HEK293 (cell line): ENCODE results near the gene TYROBP.

Experiments used
- GLI4 ChIP-seq: fragments of 450-650 bp; formaldehyde crosslinking; IDR thresholded peaks from 2 replicates; pipeline ENCODE4 v1.5.1; 2016; ENCODE audit warnings: missing biosample characterization, missing genetic modification characterization
- GLIS2 ChIP-seq: fragments of 450-650 bp; formaldehyde crosslinking; IDR thresholded peaks from 2 replicates; pipeline ENCODE4 v1.5.1; 2016; ENCODE audit warnings: missing biosample characterization, missing genetic modification characterization
- HOXC10 ChIP-seq: sonication (generic); formaldehyde crosslinking; IDR thresholded peaks from 2 replicates; pipeline ENCODE4 v1.8.1; 2023; ENCODE audit warnings: mild to moderate bottlenecking, missing genetic modification reagents
- MYNN ChIP-seq: fragments of 450-650 bp; formaldehyde crosslinking; IDR thresholded peaks from 2 replicates; pipeline ENCODE4 v1.5.1; 2016; ENCODE audit warnings: missing biosample characterization, missing genetic modification characterization, borderline replicate concordance
- OVOL3 ChIP-seq: fragments of 450-650 bp; formaldehyde crosslinking; IDR thresholded peaks from 2 replicates; pipeline ENCODE4 v1.5.1; 2016; ENCODE audit warnings: missing biosample characterization, missing genetic modification characterization
- RBAK ChIP-seq: fragments of 450-650 bp; formaldehyde crosslinking; IDR thresholded peaks from 2 replicates; pipeline ENCODE4 v1.5.1; 2016; ENCODE audit warnings: missing biosample characterization, missing genetic modification characterization
- REPIN1 ChIP-seq: fragments of 450-650 bp; formaldehyde crosslinking; IDR thresholded peaks from 2 replicates; pipeline ENCODE4 v1.5.1; 2017; ENCODE audit warnings: missing biosample characterization, missing genetic modification characterization, low read depth
- SETDB1 ChIP-seq: IDR thresholded peaks from one replicate; pipeline ENCODE4 v1.6.1; 2017; ENCODE audit warnings: mild to moderate bottlenecking, low read length, moderate library complexity, mixed read lengths; ENCODE audit not compliant: insufficient read length
- ZBTB17 ChIP-seq: fragments of 450-650 bp; formaldehyde crosslinking; IDR thresholded peaks from 2 replicates; pipeline ENCODE4 v1.5.1; 2016; ENCODE audit warnings: missing biosample characterization, missing genetic modification characterization
- ZBTB20 ChIP-seq: fragments of 450-650 bp; formaldehyde crosslinking; IDR thresholded peaks from 2 replicates; pipeline ENCODE4 v1.5.1; 2016; ENCODE audit warnings: missing biosample characterization, missing genetic modification characterization
- ZBTB21 ChIP-seq: fragments of 450-650 bp; formaldehyde crosslinking; IDR thresholded peaks from 2 replicates; pipeline ENCODE4 v1.5.1; 2017; ENCODE audit warnings: missing biosample characterization, missing genetic modification characterization
- ZBTB48 ChIP-seq: fragments of 450-650 bp; formaldehyde crosslinking; IDR thresholded peaks from 2 replicates; pipeline ENCODE4 v1.5.1; 2016; ENCODE audit warnings: missing biosample characterization, missing genetic modification characterization
- ZNF146 ChIP-seq: fragments of 450-650 bp; formaldehyde crosslinking; IDR thresholded peaks from 2 replicates; pipeline ENCODE4 v1.5.1; 2016; ENCODE audit warnings: missing biosample characterization, missing genetic modification characterization
- ZNF175 ChIP-seq: fragments of 450-650 bp; formaldehyde crosslinking; IDR thresholded peaks from 2 replicates; pipeline ENCODE4 v1.5.1; 2016; ENCODE audit warnings: missing biosample characterization, missing genetic modification characterization
- ZNF223 ChIP-seq: fragments of 450-650 bp; formaldehyde crosslinking; IDR thresholded peaks from 2 replicates; pipeline ENCODE4 v1.5.1; 2016; ENCODE audit warnings: missing biosample characterization, missing genetic modification characterization
- ZNF335 ChIP-seq: fragments of 450-650 bp; formaldehyde crosslinking; conservative IDR thresholded peaks from 2 replicates; pipeline ENCODE4 v1.5.1; 2016; ENCODE audit warnings: missing biosample characterization, missing genetic modification characterization
- ZNF501 ChIP-seq: fragments of 450-650 bp; formaldehyde crosslinking; IDR thresholded peaks from 2 replicates; pipeline ENCODE4 v1.5.1; 2016; ENCODE audit warnings: missing biosample characterization, missing genetic modification characterization
- ZNF518A ChIP-seq: fragments of 450-650 bp; formaldehyde crosslinking; conservative IDR thresholded peaks from 2 replicates; pipeline ENCODE4 v1.5.1; 2016; ENCODE audit warnings: low read depth, missing biosample characterization, missing genetic modification characterization
- ZNF521 ChIP-seq: fragments of 450-650 bp; formaldehyde crosslinking; IDR thresholded peaks from 2 replicates; pipeline ENCODE4 v1.5.1; 2017; ENCODE audit warnings: missing biosample characterization, mild to moderate bottlenecking, missing genetic modification characterization
- ZNF555 ChIP-seq: fragments of 450-650 bp; formaldehyde crosslinking; conservative IDR thresholded peaks from 2 replicates; pipeline ENCODE4 v1.5.1; 2017; ENCODE audit warnings: missing biosample characterization, mild to moderate bottlenecking, missing genetic modification characterization, inconsistent platforms
- ZNF621 ChIP-seq: fragments of 450-650 bp; formaldehyde crosslinking; IDR thresholded peaks from 2 replicates; pipeline ENCODE4 v1.5.1; 2017; ENCODE audit warnings: missing biosample characterization, missing genetic modification characterization
- ZNF664 ChIP-seq: fragments of 450-650 bp; formaldehyde crosslinking; IDR thresholded peaks from 2 replicates; pipeline ENCODE4 v1.5.1; 2016; ENCODE audit warnings: missing biosample characterization, missing genetic modification characterization
- ZNF76 ChIP-seq: fragments of 450-650 bp; formaldehyde crosslinking; IDR thresholded peaks from 2 replicates; pipeline ENCODE4; 2016; ENCODE audit warnings: low read depth, missing biosample characterization, missing genetic modification characterization, borderline replicate concordance
- ZNF843 ChIP-seq: fragments of 450-650 bp; formaldehyde crosslinking; IDR thresholded peaks from 2 replicates; pipeline ENCODE4 v1.5.1; 2016; ENCODE audit warnings: missing biosample characterization, missing genetic modification characterization
- ZSCAN23 ChIP-seq: fragments of 450-650 bp; formaldehyde crosslinking; IDR thresholded peaks from 2 replicates; pipeline ENCODE4 v1.5.1; 2016; ENCODE audit warnings: missing biosample characterization, missing genetic modification characterization
- TF ChIP-seq, protein P1 (sequence below): fragments of 450-650 bp; formaldehyde crosslinking; IDR thresholded peaks from 2 replicates; pipeline ENCODE4 v1.5.1; 2017; ENCODE audit warnings: missing biosample characterization, mild to moderate bottlenecking, missing genetic modification characterization, moderate library complexity
- TF ChIP-seq, protein P2 (sequence below): fragments of 450-650 bp; formaldehyde crosslinking; IDR thresholded peaks from 2 replicates; pipeline ENCODE4 v1.5.1; 2016; ENCODE audit warnings: missing biosample characterization, missing genetic modification characterization
- TF ChIP-seq, protein P3 (sequence below): fragments of 450-650 bp; formaldehyde crosslinking; IDR thresholded peaks from 2 replicates; pipeline ENCODE4 v1.5.1; 2016; ENCODE audit warnings: missing biosample characterization, missing genetic modification characterization
- TF ChIP-seq, protein P4 (sequence below): fragments of 450-650 bp; formaldehyde crosslinking; IDR thresholded peaks from 2 replicates; pipeline ENCODE4 v1.5.1; 2016; ENCODE audit warnings: missing biosample characterization, missing genetic modification characterization

Gene TYROBP

GRCh38 chr19:35903550-35904179 is 4.4 kb downstream of the TYROBP start (continued):
- TF ChIP-seq ZNF146 (tag by site-specific recombination) (no peak), ZBTB48 (peak; percentile 64), ZNF664 (tag by site-specific recombination) (no peak), MYNN (tag by site-specific recombination) (no peak), ZNF621 (tag by site-specific recombination) (no peak), GLI4 (no peak), ZNF223 (tag by site-specific recombination) (no peak), ZNF521 (tag by site-specific recombination) (no peak), GLIS2 (tag by site-specific recombination) (peak; percentile 98), SETDB1 (no peak), ZBTB20 (tag by site-specific recombination) (peak; percentile 87), ZNF518A (tag by site-specific recombination) (peak; percentile 65; the same call in 1 of the 2 replicates), HOXC10 (CRISPR knock-in tag) (no peak), ZBTB17 (peak; percentile 99), ZNF843 (no peak), ZNF175 (tag by site-specific recombination) (no peak), ZBTB21 (tag by site-specific recombination) (peak; percentile 62; the same call in 1 of the 2 replicates), RBAK (tag by site-specific recombination) (no peak), ZNF76 (tag by site-specific recombination) (peak; percentile 50; the same call in 1 of the 2 replicates), ZSCAN23 (tag by site-specific recombination) (no peak), REPIN1 (tag by site-specific recombination) (no peak), ZNF555 (tag by site-specific recombination) (no peak), ZNF501 (tag by site-specific recombination) (peak; percentile 95; the same call in 1 of the 2 replicates), OVOL3 (no peak), ZNF335 (tag by site-specific recombination) (peak; percentile 99)
- TF ChIP-seq, protein P1, sequence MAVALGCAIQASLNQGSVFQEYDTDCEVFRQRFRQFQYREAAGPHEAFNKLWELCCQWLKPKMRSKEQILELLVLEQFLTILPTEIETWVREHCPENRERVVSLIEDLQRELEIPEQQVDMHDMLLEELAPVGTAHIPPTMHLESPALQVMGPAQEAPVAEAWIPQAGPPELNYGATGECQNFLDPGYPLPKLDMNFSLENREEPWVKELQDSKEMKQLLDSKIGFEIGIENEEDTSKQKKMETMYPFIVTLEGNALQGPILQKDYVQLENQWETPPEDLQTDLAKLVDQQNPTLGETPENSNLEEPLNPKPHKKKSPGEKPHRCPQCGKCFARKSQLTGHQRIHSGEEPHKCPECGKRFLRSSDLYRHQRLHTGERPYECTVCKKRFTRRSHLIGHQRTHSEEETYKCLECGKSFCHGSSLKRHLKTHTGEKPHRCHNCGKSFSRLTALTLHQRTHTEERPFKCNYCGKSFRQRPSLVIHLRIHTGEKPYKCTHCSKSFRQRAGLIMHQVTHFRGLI (tag by site-specific recombination) = no peak
- TF ChIP-seq, protein P2, sequence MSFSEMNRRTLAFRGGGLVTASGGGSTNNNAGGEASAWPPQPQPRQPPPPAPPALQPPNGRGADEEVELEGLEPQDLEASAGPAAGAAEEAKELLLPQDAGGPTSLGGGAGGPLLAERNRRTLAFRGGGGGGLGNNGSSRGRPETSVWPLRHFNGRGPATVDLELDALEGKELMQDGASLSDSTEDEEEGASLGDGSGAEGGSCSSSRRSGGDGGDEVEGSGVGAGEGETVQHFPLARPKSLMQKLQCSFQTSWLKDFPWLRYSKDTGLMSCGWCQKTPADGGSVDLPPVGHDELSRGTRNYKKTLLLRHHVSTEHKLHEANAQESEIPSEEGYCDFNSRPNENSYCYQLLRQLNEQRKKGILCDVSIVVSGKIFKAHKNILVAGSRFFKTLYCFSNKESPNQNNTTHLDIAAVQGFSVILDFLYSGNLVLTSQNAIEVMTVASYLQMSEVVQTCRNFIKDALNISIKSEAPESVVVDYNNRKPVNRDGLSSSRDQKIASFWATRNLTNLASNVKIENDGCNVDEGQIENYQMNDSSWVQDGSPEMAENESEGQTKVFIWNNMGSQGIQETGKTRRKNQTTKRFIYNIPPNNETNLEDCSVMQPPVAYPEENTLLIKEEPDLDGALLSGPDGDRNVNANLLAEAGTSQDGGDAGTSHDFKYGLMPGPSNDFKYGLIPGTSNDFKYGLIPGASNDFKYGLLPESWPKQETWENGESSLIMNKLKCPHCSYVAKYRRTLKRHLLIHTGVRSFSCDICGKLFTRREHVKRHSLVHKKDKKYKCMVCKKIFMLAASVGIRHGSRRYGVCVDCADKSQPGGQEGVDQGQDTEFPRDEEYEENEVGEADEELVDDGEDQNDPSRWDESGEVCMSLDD (tag by site-specific recombination) = peak; percentile 69; the same call in 1 of the 2 replicates
- TF ChIP-seq, protein P3, sequence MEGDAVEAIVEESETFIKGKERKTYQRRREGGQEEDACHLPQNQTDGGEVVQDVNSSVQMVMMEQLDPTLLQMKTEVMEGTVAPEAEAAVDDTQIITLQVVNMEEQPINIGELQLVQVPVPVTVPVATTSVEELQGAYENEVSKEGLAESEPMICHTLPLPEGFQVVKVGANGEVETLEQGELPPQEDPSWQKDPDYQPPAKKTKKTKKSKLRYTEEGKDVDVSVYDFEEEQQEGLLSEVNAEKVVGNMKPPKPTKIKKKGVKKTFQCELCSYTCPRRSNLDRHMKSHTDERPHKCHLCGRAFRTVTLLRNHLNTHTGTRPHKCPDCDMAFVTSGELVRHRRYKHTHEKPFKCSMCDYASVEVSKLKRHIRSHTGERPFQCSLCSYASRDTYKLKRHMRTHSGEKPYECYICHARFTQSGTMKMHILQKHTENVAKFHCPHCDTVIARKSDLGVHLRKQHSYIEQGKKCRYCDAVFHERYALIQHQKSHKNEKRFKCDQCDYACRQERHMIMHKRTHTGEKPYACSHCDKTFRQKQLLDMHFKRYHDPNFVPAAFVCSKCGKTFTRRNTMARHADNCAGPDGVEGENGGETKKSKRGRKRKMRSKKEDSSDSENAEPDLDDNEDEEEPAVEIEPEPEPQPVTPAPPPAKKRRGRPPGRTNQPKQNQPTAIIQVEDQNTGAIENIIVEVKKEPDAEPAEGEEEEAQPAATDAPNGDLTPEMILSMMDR (tag by site-specific recombination) = peak; percentile 75; the same call in 1 of the 2 replicates
- TF ChIP-seq, protein P4, sequence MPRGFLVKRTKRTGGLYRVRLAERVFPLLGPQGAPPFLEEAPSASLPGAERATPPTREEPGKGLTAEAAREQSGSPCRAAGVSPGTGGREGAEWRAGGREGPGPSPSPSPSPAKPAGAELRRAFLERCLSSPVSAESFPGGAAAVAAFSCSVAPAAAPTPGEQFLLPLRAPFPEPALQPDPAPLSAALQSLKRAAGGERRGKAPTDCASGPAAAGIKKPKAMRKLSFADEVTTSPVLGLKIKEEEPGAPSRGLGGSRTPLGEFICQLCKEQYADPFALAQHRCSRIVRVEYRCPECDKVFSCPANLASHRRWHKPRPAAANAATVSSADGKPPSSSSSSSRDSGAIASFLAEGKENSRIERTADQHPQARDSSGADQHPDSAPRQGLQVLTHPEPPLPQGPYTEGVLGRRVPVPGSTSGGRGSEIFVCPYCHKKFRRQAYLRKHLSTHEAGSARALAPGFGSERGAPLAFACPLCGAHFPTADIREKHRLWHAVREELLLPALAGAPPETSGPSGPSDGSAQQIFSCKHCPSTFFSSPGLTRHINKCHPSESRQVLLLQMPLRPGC = peak; percentile 40; the same call in 1 of the 2 replicates
